RWPE1 (cell line): Measurements from ENCODE around the gene TSPAN31.
"Not testable (repeated sequence)": the region's sequence is repeated elsewhere in the genome, so short reads cannot be mapped to it uniquely, and the experiment has no call there.

Source experiments
- CTCF ChIA-PET: fragments of 350-600 bp; sonication (Branson Sonifier 250); formaldehyde crosslinking; extraction: SDS; loops from one replicate; lab custom pipeline; 2021; lab: Yijun Ruan, JAX
- POLR2A ChIA-PET: fragments of 400-600 bp; formaldehyde crosslinking; extraction: SDS; loops from one replicate; lab custom pipeline; 2020; ENCODE audit warnings: antibody characterized with exemption; ENCODE audit not compliant: low non-redundant PET; lab: Yijun Ruan, JAX
- DNase-seq: peaks from one replicate; pipeline ENCODE4 v3.0.0; 2012; ENCODE audit warnings: low spot score
- H3K27ac ChIP-seq: fragments of 450-650 bp; 2 replicates; pipeline ENCODE4 v1.5.1; 2017
- TF ChIP-seq, protein P1 (sequence below): fragments of 450-650 bp; conservative IDR thresholded peaks from 2 replicates; pipeline ENCODE4 v1.5.1; 2017; ENCODE audit warnings: low read depth, mild to moderate bottlenecking

TSPAN31 gene

DNA sequence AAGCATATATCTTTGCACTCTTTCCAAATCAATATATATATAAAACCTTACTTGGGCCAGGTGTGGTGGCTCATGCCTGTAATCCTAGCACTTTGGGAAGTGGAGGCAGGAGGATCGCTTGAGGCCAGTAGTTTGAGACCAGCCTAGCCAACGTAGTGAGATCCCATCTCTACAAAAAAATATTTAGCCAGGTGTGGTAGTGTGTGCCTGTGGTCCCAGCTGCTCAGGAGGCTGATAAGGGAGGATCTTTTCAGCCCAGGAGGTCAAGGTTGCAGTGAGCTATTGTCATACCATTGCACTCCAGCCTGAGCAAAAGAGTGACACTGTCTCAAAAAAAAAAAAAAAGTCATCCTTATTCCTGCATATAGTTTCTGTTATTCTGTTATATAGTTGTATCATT lies 36.5 kb upstream of the TSPAN31 start:
- TF ChIP-seq, protein P1, sequence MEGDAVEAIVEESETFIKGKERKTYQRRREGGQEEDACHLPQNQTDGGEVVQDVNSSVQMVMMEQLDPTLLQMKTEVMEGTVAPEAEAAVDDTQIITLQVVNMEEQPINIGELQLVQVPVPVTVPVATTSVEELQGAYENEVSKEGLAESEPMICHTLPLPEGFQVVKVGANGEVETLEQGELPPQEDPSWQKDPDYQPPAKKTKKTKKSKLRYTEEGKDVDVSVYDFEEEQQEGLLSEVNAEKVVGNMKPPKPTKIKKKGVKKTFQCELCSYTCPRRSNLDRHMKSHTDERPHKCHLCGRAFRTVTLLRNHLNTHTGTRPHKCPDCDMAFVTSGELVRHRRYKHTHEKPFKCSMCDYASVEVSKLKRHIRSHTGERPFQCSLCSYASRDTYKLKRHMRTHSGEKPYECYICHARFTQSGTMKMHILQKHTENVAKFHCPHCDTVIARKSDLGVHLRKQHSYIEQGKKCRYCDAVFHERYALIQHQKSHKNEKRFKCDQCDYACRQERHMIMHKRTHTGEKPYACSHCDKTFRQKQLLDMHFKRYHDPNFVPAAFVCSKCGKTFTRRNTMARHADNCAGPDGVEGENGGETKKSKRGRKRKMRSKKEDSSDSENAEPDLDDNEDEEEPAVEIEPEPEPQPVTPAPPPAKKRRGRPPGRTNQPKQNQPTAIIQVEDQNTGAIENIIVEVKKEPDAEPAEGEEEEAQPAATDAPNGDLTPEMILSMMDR = no peak
- no peak for DNase-seq
- no peak overlapping the region for H3K27ac ChIP-seq
- ChIA-PET POLR2A (no interaction called here), CTCF (interaction anchor here (0.8 kb wide), 1 partner anchor 18 kb away, joined by 3 read pairs; no protein-coding TSS in a partner anchor)

DNA sequence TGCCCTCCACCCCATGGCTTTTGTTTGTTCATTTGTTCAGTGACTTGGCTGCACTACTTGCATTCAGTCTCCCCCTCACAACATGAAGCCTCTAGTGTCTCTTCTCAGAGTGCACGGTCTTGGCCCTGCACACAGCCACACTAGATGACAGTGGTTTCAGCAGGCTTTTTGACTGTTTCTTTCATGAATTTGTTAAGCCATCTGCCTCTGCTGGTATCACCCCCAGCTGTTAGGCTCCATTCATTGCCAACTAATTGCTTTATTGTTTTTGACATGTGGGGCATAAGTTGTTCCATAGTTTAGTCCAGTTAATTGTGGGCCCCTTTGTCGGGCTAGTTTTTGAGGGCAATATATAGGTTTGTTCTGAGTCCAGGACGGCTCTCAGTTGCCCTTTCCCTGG lies 32.1 kb upstream of the TSPAN31 start:
- CTCF ChIA-PET = interaction anchor here (0.5 to 1.6 kb wide), 2 partner anchors 13 to 249 kb away, joined by 4 to 10 read pairs; no protein-coding TSS in a partner anchor
- TF ChIP-seq, protein P1 = no peak
- DNase-seq = no peak
- POLR2A ChIA-PET = no interaction called here
- H3K27ac ChIP-seq = no peak overlapping the region

GRCh38 chr12:57713209-57713608 lies 31.6 kb upstream of the TSPAN31 start:
- H3K27ac ChIP-seq = no peak overlapping the region
- CTCF ChIA-PET = interaction anchor here (0.5 to 1.6 kb wide), 4 partner anchors 13 to 249 kb away, joined by 4 to 10 read pairs (median 4); partner anchors contain the start of gene OS9
- POLR2A ChIA-PET = no interaction called here
- TF ChIP-seq, protein P1 = no peak
- DNase-seq = no peak

GRCh38 chr12:57715036-57715748 lies 29.6 kb upstream of the TSPAN31 start:
- CTCF ChIA-PET, DNase-seq, H3K27ac ChIP-seq, POLR2A ChIA-PET: not testable (repeated sequence)

GRCh38 chr12:57715786-57716185 lies 29.1 kb upstream of the TSPAN31 start:
- DNase-seq = no peak
- ChIA-PET CTCF (interaction anchor here (0.7 kb wide), 1 partner anchor 11 kb away, joined by 3 read pairs; no protein-coding TSS in a partner anchor), POLR2A (no interaction called here)
- TF ChIP-seq, protein P1 = no peak
- no peak overlapping the region for H3K27ac ChIP-seq

DNA sequence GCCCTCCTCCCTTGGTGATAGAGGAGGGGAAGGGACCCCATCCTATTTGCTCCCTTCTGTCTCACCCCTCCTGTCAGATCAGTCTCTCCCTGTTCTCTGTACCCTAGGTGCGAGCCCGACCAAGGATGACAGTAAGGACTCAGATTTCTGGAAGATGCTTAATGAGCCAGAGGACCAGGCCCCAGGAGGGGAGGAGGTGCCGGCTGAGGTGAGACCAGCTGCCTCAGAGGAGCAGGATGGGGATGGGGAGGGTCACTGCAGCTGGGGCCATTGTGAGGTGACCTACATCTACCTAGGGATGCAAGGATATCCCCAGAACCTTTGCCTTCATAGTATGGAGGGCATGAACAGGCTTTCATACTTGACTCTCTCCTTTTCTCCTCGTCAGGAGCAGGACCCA lies 28.5 kb upstream of the TSPAN31 start:
- ChIA-PET CTCF (interaction anchor here (0.7 to 0.9 kb wide), 2 partner anchors 11 to 257 kb away, joined by 3 read pairs; partner anchors contain the start of gene GLI1), POLR2A (no interaction called here)
- TF ChIP-seq, protein P1 = no peak
- DNase-seq = no peak
- no peak overlapping the region for H3K27ac ChIP-seq

DNA sequence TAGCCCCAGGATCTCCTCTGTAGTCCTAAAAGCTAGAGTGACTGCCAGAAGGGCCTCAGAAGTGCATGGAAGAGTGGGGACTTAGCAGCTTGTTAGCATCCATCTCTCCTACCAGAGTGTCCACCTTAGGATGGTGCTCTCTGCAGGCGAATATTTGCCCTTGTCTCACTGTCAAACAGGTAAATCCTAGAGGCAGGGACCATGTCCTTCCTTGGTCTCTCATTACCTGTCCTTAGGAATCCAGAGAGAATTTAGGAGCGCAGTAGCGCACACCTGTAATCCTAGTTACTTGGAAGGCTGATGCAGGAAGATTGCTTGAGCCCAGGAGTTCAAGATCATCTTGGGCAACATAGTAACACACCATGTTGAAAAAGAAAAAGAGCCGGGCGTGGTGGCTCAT lies 27.7 kb upstream of the TSPAN31 start:
- ChIA-PET CTCF (interaction anchor here (0.9 kb wide), 1 partner anchor 258 kb away, joined by 3 read pairs; the partner anchor contains the start of gene GLI1), POLR2A (no interaction called here)
- no peak overlapping the region for H3K27ac ChIP-seq
- DNase-seq = no peak
- TF ChIP-seq, protein P1 = no peak
